ENCODE data around the gene KRTAP4-3. TPM values are rescaled to one million over a fixed set of nuclear protein-coding genes. Genes with fewer than 3 reads are reported as not detected.
"Not testable (repeated sequence)": the region's sequence is repeated elsewhere in the genome, so short reads cannot be mapped to it uniquely, and the experiment has no call there.

Gene KRTAP4-3
- total RNA-seq, 1 donor from 2014 or later, result not detected

- H3K27ac Mint-ChIP-seq; H3K36me3 Mint-ChIP-seq (ENCODE audit: low read depth); H3K4me1 Mint-ChIP-seq (ENCODE audit: low read depth); H3K9me3 Mint-ChIP-seq; intact Hi-C loops (cut with micrococcal nuclease); H3K4me3 Mint-ChIP-seq (ENCODE audit: low read depth); DNase-seq (ENCODE audit: low spot score): not testable (repeated sequence)
- peaks cover 14% of the 10 kb centered on the region for H3K27me3 Mint-ChIP-seq (ENCODE audit: low read depth)
Observed at GRCh38 chr17:41123292-41123990, 44.6 kb downstream of the KRTAP4-3 start.

- Mint-ChIP-seq H3K4me3 (ENCODE audit: low read depth) (no peak overlapping the region), H3K36me3 (ENCODE audit: low read depth) (no peaks in the 10 kb centered on the region), H3K27me3 (ENCODE audit: low read depth) (peaks cover 14% of the 10 kb centered on the region), H3K4me1 (ENCODE audit: low read depth) (peaks cover 3% of the 10 kb centered on the region), H3K27ac (no peak overlapping the region), H3K9me3 (no peaks in the 10 kb centered on the region)
- no peak for DNase-seq (ENCODE audit: low spot score)
- intact Hi-C loops (cut with micrococcal nuclease), result no loop called here
Observed at GRCh38 chr17:41121742-41122141, 46.3 kb downstream of the KRTAP4-3 start.

- intact Hi-C loops (cut with micrococcal nuclease); H3K4me3 Mint-ChIP-seq (ENCODE audit: low read depth); H3K36me3 Mint-ChIP-seq (ENCODE audit: low read depth); H3K27ac Mint-ChIP-seq; H3K9me3 Mint-ChIP-seq; H3K4me1 Mint-ChIP-seq (ENCODE audit: low read depth); DNase-seq (ENCODE audit: low spot score): not testable (repeated sequence)
- H3K27me3 Mint-ChIP-seq (ENCODE audit: low read depth), result peaks cover 11% of the 10 kb centered on the region
Observed at GRCh38 chr17:41119696-41120690, 48.0 kb downstream of the KRTAP4-3 start.

- Mint-ChIP-seq H3K27ac (no peak overlapping the region), H3K36me3 (ENCODE audit: low read depth) (no peaks in the 10 kb centered on the region), H3K9me3 (no peaks in the 10 kb centered on the region), H3K4me1 (ENCODE audit: low read depth) (peaks cover 3% of the 10 kb centered on the region), H3K4me3 (ENCODE audit: low read depth) (no peak overlapping the region), H3K27me3 (ENCODE audit: low read depth) (peaks cover 7% of the 10 kb centered on the region)
- intact Hi-C loops (cut with micrococcal nuclease), result no loop called here
- no peak for DNase-seq (ENCODE audit: low spot score)
Observed at GRCh38 chr17:41118721-41119120, 49.3 kb downstream of the KRTAP4-3 start.

- H3K27me3 Mint-ChIP-seq (ENCODE audit: low read depth); H3K36me3 Mint-ChIP-seq (ENCODE audit: low read depth); intact Hi-C loops (cut with micrococcal nuclease); H3K4me1 Mint-ChIP-seq (ENCODE audit: low read depth); H3K4me3 Mint-ChIP-seq (ENCODE audit: low read depth); H3K9me3 Mint-ChIP-seq; H3K27ac Mint-ChIP-seq; DNase-seq (ENCODE audit: low spot score): not testable (repeated sequence)
Observed at GRCh38 chr17:41117846-41118386, 50.1 kb downstream of the KRTAP4-3 start, which contains the start of gene KRTAP4-11. Gene KRTAP4-11, minus strand, starts transcription at chr17:41118373. Its CDS starts 58 bp downstream, at chr17:41118315.

Other genes with a start within 250 kb of the KRTAP4-3 start
- not detected in 2 replicates for gene KRT23, start 230.6 kb downstream of the KRTAP4-3 start, total RNA-seq
- gene KRT39, start 201.3 kb downstream of the KRTAP4-3 start, total RNA-seq, result not detected in 2 replicates
- not detected in 2 replicates for gene KRT40, start 183.9 kb downstream of the KRTAP4-3 start, total RNA-seq
- gene KRTAP3-3, start 174.1 kb downstream of the KRTAP4-3 start, total RNA-seq, result not detected in 2 replicates
- not detected in 2 replicates for gene KRTAP3-2, start 168.3 kb downstream of the KRTAP4-3 start, total RNA-seq
- gene KRTAP3-1, start 159.1 kb downstream of the KRTAP4-3 start, total RNA-seq, result not detected in 2 replicates
- not detected in 2 replicates for gene KRTAP1-5, start 141.0 kb downstream of the KRTAP4-3 start, total RNA-seq
- gene KRTAP1-4, start 138.0 kb downstream of the KRTAP4-3 start, total RNA-seq, result not detected in 2 replicates
- gene KRTAP1-3, start 133.3 kb downstream of the KRTAP4-3 start, total RNA-seq, result not detected in 2 replicates
- not detected in 2 replicates for gene KRTAP1-1, start 126.8 kb downstream of the KRTAP4-3 start, total RNA-seq
- gene KRTAP2-1, start 120.9 kb downstream of the KRTAP4-3 start, total RNA-seq, result not detected in 2 replicates
- not detected in 2 replicates for gene KRTAP2-2, start 113.0 kb downstream of the KRTAP4-3 start, total RNA-seq
- not detected in 2 replicates for gene KRTAP2-3, start 108.1 kb downstream of the KRTAP4-3 start, total RNA-seq
- not detected in 2 replicates for gene KRTAP2-4, start 102.3 kb downstream of the KRTAP4-3 start, total RNA-seq
- gene KRTAP4-7, start 84.1 kb downstream of the KRTAP4-3 start, total RNA-seq, result not detected in 2 replicates
- not detected in 2 replicates for gene KRTAP4-8, start 70.1 kb downstream of the KRTAP4-3 start, total RNA-seq
- gene KRTAP4-16, start 66.0 kb downstream of the KRTAP4-3 start, total RNA-seq, result not detected in 2 replicates
- gene KRTAP4-9, start 62.8 kb downstream of the KRTAP4-3 start, total RNA-seq, result not detected in 2 replicates
- not detected in 2 replicates for gene KRTAP4-11, start 49.8 kb downstream of the KRTAP4-3 start, total RNA-seq
- not detected in 2 replicates for gene KRTAP4-12, start 44.0 kb downstream of the KRTAP4-3 start, total RNA-seq
- gene KRTAP4-6, start 27.7 kb downstream of the KRTAP4-3 start, total RNA-seq, result not detected in 2 replicates
- gene KRTAP4-5, start 18.4 kb downstream of the KRTAP4-3 start, total RNA-seq, result not detected in 2 replicates
- gene KRTAP4-4, start 7.5 kb downstream of the KRTAP4-3 start, total RNA-seq, result not detected in 2 replicates
- gene KRTAP4-2, start 10.0 kb upstream of the KRTAP4-3 start, total RNA-seq, result not detected in 2 replicates
- gene KRTAP4-1, start 16.7 kb upstream of the KRTAP4-3 start, total RNA-seq, result not detected in 2 replicates
- gene KRTAP9-1, start 21.7 kb upstream of the KRTAP4-3 start, total RNA-seq, result not detected in 2 replicates
- not detected in 2 replicates for gene KRTAP9-2, start 58.4 kb upstream of the KRTAP4-3 start, total RNA-seq
- not detected in 2 replicates for gene KRTAP9-3, start 64.2 kb upstream of the KRTAP4-3 start, total RNA-seq
- gene KRTAP9-8, start 69.8 kb upstream of the KRTAP4-3 start, total RNA-seq, result not detected in 2 replicates
- not detected in 2 replicates for gene KRTAP9-4, start 81.5 kb upstream of the KRTAP4-3 start, total RNA-seq
- gene KRTAP9-9, start 87.2 kb upstream of the KRTAP4-3 start, total RNA-seq, result not detected in 2 replicates
- not detected in 2 replicates for gene KRTAP9-6, start 97.2 kb upstream of the KRTAP4-3 start, total RNA-seq
- gene KRTAP9-7, start 107.5 kb upstream of the KRTAP4-3 start, total RNA-seq, result not detected in 2 replicates
- gene KRTAP29-1, start 134.6 kb upstream of the KRTAP4-3 start, total RNA-seq, result not detected in 2 replicates
- gene KRTAP16-1, start 141.1 kb upstream of the KRTAP4-3 start, total RNA-seq, result not detected in 2 replicates
- gene KRTAP17-1, start 147.5 kb upstream of the KRTAP4-3 start, total RNA-seq, result not detected in 2 replicates
- not detected in 2 replicates for gene KRT33A, start 182.6 kb upstream of the KRTAP4-3 start, total RNA-seq
- gene KRT33B, start 201.6 kb upstream of the KRTAP4-3 start, total RNA-seq, result not detected in 2 replicates
- not detected in 2 replicates for gene KRT34, start 214.1 kb upstream of the KRTAP4-3 start, total RNA-seq
- gene KRT31, start 229.4 kb upstream of the KRTAP4-3 start, total RNA-seq, result not detected in 2 replicates